Measurements from ENCODE around the gene DCC.

The DCC gene

GRCh38 chr18:53101536-53102105, 761.6 kb downstream of the DCC start:
- no peak for TF ChIP-seq CTCF (IDR thresholded peaks at IDR 0.05; ENCODE audit: control extremely low read depth, extremely low read depth, low read depth, missing control alignments)
- POLR2A ChIA-PET = no interaction called here
- CTCF ChIA-PET = interaction anchor here (1.6 kb wide), 1 partner anchor 23 kb away, joined by 3 read pairs; no protein-coding TSS in a partner anchor
- DNase-seq (ENCODE audit: extremely low spot score) = no peak

GRCh38 chr18:53114441-53114840, 774.4 kb downstream of the DCC start:
- no peak for TF ChIP-seq CTCF (IDR thresholded peaks at IDR 0.05; ENCODE audit: control extremely low read depth, extremely low read depth, low read depth, missing control alignments)
- ChIA-PET POLR2A (no interaction called here), CTCF (no interaction called here)
- DNase-seq (ENCODE audit: extremely low spot score) = no peak

GRCh38 chr18:53115876-53116585, 776.0 kb downstream of the DCC start:
- POLR2A ChIA-PET = no interaction called here
- CTCF ChIA-PET = no interaction called here
- no peak for DNase-seq (ENCODE audit: extremely low spot score)
- TF ChIP-seq CTCF (IDR thresholded peaks at IDR 0.05; ENCODE audit: control extremely low read depth, extremely low read depth, low read depth, missing control alignments) = no peak

GRCh38 chr18:53117851-53118250, 777.9 kb downstream of the DCC start:
- no peak for DNase-seq (ENCODE audit: extremely low spot score)
- CTCF ChIA-PET = no interaction called here
- no peak for TF ChIP-seq CTCF (IDR thresholded peaks at IDR 0.05; ENCODE audit: control extremely low read depth, extremely low read depth, low read depth, missing control alignments)
- POLR2A ChIA-PET = no interaction called here

GRCh38 chr18:53126210-53126609, 786.2 kb downstream of the DCC start:
- TF ChIP-seq CTCF (IDR thresholded peaks at IDR 0.05; ENCODE audit: control extremely low read depth, extremely low read depth, low read depth, missing control alignments) = no peak
- DNase-seq (ENCODE audit: extremely low spot score) = no peak

GRCh38 chr18:53131001-53131400, 791.0 kb downstream of the DCC start:
- POLR2A ChIA-PET = no interaction called here
- no peak for TF ChIP-seq CTCF (IDR thresholded peaks at IDR 0.05; ENCODE audit: control extremely low read depth, extremely low read depth, low read depth, missing control alignments)
- CTCF ChIA-PET = no interaction called here
- DNase-seq (ENCODE audit: extremely low spot score) = no peak

More at GRCh38 chr18:53126210-53126609, 786.2 kb downstream of the DCC start:
- ChIA-PET CTCF (interaction anchor here (1.1 kb wide), 1 partner anchor 11 kb away, joined by 4 read pairs; no protein-coding TSS in a partner anchor), POLR2A (no interaction called here)

Measured in GM10248 (cell line).